Trophoblast cell (in vitro differentiated cells and primary cell): Measurements from ENCODE around the gene NUTM2F.
"Not testable (repeated sequence)": the region's sequence is repeated elsewhere in the genome, so short reads cannot be mapped to it uniquely, and the experiment has no call there.

ENCODE experiments used
- DNase-seq, 2 donors: peaks; one replicate each; pipeline ENCODE4 v3.0.0-alpha.2; 2016
- H2AFZ ChIP-seq: 2 replicates; pipeline ENCODE4 v1.6.1; 2013; ENCODE audit warnings: low read length, moderate library complexity, mild to moderate bottlenecking; ENCODE audit not compliant: insufficient read depth, poor library complexity
- H2AK5ac ChIP-seq: 2 replicates; pipeline ENCODE4 v1.6.1; 2013; ENCODE audit warnings: mild to moderate bottlenecking, low read length
- H2BK120ac ChIP-seq: 2 replicates; pipeline ENCODE4 v1.6.1; 2013; ENCODE audit warnings: low read length, mild to moderate bottlenecking, moderate library complexity; ENCODE audit not compliant: insufficient read depth, poor library complexity
- H2BK12ac ChIP-seq: 2 replicates; pipeline ENCODE4 v1.6.1; 2013; ENCODE audit warnings: mild to moderate bottlenecking, low read length, moderate library complexity
- H2BK5ac ChIP-seq: 2 replicates; pipeline ENCODE4 v1.6.1; 2013; ENCODE audit warnings: low read length, low read depth, moderate library complexity, mild to moderate bottlenecking; ENCODE audit not compliant: poor library complexity
- H3K14ac ChIP-seq: 2 replicates; pipeline ENCODE4 v1.6.1; 2013; ENCODE audit warnings: mild to moderate bottlenecking, low read length
- H3K18ac ChIP-seq: 2 replicates; pipeline ENCODE4 v1.6.1; 2013; ENCODE audit warnings: mild to moderate bottlenecking, low read length
- H3K23ac ChIP-seq: 2 replicates; pipeline ENCODE4 v1.6.1; 2013; ENCODE audit warnings: low read length
- H3K27ac ChIP-seq: 2 replicates; pipeline ENCODE4 v1.5.1; 2013; ENCODE audit warnings: low read depth, mild to moderate bottlenecking, inconsistent platforms, low read length, moderate library complexity
- H3K27me3 ChIP-seq: 2 replicates; pipeline ENCODE4 v1.6.1; 2013; ENCODE audit warnings: inconsistent platforms, mild to moderate bottlenecking, low read length, moderate library complexity; ENCODE audit not compliant: insufficient read depth
- H3K36me3 ChIP-seq, 2 experiments: 1 replicate in 1 of 2; 2 replicates in 1 of 2; pipeline ENCODE4 v1.6.1; 2013; ENCODE audit warnings: low read length in 2 of 2, mild to moderate bottlenecking in 2 of 2, moderate library complexity in 1 of 2; ENCODE audit not compliant: insufficient read depth in 2 of 2, control insufficient read depth in 1 of 2
- H3K4ac ChIP-seq: 2 replicates; pipeline ENCODE4 v1.6.1; 2013; ENCODE audit warnings: low read depth, mild to moderate bottlenecking, low read length, moderate library complexity
- H3K4me1 ChIP-seq, 2 experiments: 1 replicate in 1 of 2; 2 replicates in 1 of 2; pipeline ENCODE4 v1.6.1; 2013; ENCODE audit warnings: low read length in 2 of 2, mild to moderate bottlenecking in 2 of 2, moderate library complexity in 1 of 2; ENCODE audit not compliant: insufficient read depth in 2 of 2, control insufficient read depth in 1 of 2
- H3K4me2 ChIP-seq: 2 replicates; pipeline ENCODE4 v1.6.1; 2013; ENCODE audit warnings: inconsistent platforms, mild to moderate bottlenecking, low read length, moderate library complexity
- H3K4me3 ChIP-seq: 2 replicates; pipeline ENCODE4 v1.5.1; 2013; ENCODE audit warnings: mild to moderate bottlenecking, low read depth, low read length, inconsistent platforms
- H3K79me1 ChIP-seq: one replicate; pipeline ENCODE4 v1.6.1; 2013; ENCODE audit warnings: low read length
- H3K79me2 ChIP-seq: 2 replicates; pipeline ENCODE4 v1.6.1; 2013; ENCODE audit warnings: low read length, mild to moderate bottlenecking; ENCODE audit not compliant: control insufficient read depth, insufficient read depth, poor library complexity
- H3K9ac ChIP-seq: 2 replicates; pipeline ENCODE4 v1.6.1; 2013; ENCODE audit warnings: mild to moderate bottlenecking, low read length
- H3K9me3 ChIP-seq: 2 replicates; pipeline ENCODE4 v1.6.1; 2013; ENCODE audit warnings: low read depth, mild to moderate bottlenecking, control low read depth, inconsistent platforms, low read length; ENCODE audit not compliant: insufficient read depth
- H4K12ac ChIP-seq: 2 replicates; pipeline ENCODE4 v1.6.1; 2013; ENCODE audit warnings: low read depth, mild to moderate bottlenecking, low read length, moderate library complexity
- H4K8ac ChIP-seq: 2 replicates; pipeline ENCODE4 v1.6.1; 2013; ENCODE audit warnings: low read depth, mild to moderate bottlenecking, low read length, moderate library complexity
- H4K91ac ChIP-seq: one replicate; pipeline ENCODE4 v1.6.1; 2013; ENCODE audit warnings: low read depth, mild to moderate bottlenecking, low read length, moderate library complexity
- WGBS: extraction: QIAGEN DNeasy Blood & Tissue Kit; methylation state at CpG from one replicate; pipeline ENCODE4 v1.1.7; 2013; ENCODE audit warnings: missing lambda C conversion rate; ENCODE audit not compliant: insufficient read length, insufficient coverage; ENCODE audit errors: extremely low coverage; 5-methylcytosine and 5-hydroxymethylcytosine counted together

The NUTM2F gene

GRCh38 chr9:94348754-94349153 lies 20.3 kb upstream of the NUTM2F start:
- H3K9ac ChIP-seq, H3K4ac ChIP-seq, H2BK12ac ChIP-seq, H3K4me3 ChIP-seq, H3K36me3 ChIP-seq, H3K27me3 ChIP-seq, DNase-seq, H3K4me2 ChIP-seq, H2BK120ac ChIP-seq, H3K14ac ChIP-seq, H3K79me1 ChIP-seq, H3K9me3 ChIP-seq, H3K79me2 ChIP-seq, H2AK5ac ChIP-seq, H3K23ac ChIP-seq, H3K18ac ChIP-seq, H2BK5ac ChIP-seq, H4K91ac ChIP-seq, H3K27ac ChIP-seq, H3K4me1 ChIP-seq, H2AFZ ChIP-seq, H4K8ac ChIP-seq, H4K12ac ChIP-seq: not testable (repeated sequence)
- no CpG with 5 or more reads among the region's 3 CpGs for WGBS

GRCh38 chr9:94347451-94347850 lies 19.0 kb upstream of the NUTM2F start:
- H3K4ac ChIP-seq, H2AFZ ChIP-seq, H2AK5ac ChIP-seq, H3K4me2 ChIP-seq, H3K23ac ChIP-seq, H4K91ac ChIP-seq, H2BK120ac ChIP-seq, H3K18ac ChIP-seq, H3K4me1 ChIP-seq, H3K4me3 ChIP-seq, H3K9me3 ChIP-seq, H3K27ac ChIP-seq, H3K79me1 ChIP-seq, DNase-seq, H4K8ac ChIP-seq, H4K12ac ChIP-seq, H3K36me3 ChIP-seq, H3K14ac ChIP-seq, H3K79me2 ChIP-seq, H3K27me3 ChIP-seq, H2BK12ac ChIP-seq, H2BK5ac ChIP-seq, H3K9ac ChIP-seq: not testable (repeated sequence)
- WGBS, result no CpG with 5 or more reads among the region's 16 CpGs

GRCh38 chr9:94341703-94342102 lies 13.3 kb upstream of the NUTM2F start:
- not testable (repeated sequence) for H4K8ac ChIP-seq, H3K36me3 ChIP-seq, H2AK5ac ChIP-seq, H2BK5ac ChIP-seq, H3K4me2 ChIP-seq, H3K27me3 ChIP-seq, H3K4ac ChIP-seq, H3K14ac ChIP-seq, DNase-seq, H2BK12ac ChIP-seq, H3K79me2 ChIP-seq, H4K12ac ChIP-seq, H4K91ac ChIP-seq, H3K79me1 ChIP-seq, H2AFZ ChIP-seq, H3K18ac ChIP-seq, H3K9ac ChIP-seq, H3K27ac ChIP-seq, H3K23ac ChIP-seq, H3K9me3 ChIP-seq, H2BK120ac ChIP-seq, H3K4me3 ChIP-seq, H3K4me1 ChIP-seq
- no CpG with 5 or more reads among the region's 2 CpGs for WGBS

- H3K27me3 ChIP-seq, result not testable (repeated sequence)
Measured at GRCh38 chr9:94340750-94341149, 12.3 kb upstream of the NUTM2F start.

More at GRCh38 chr9:94340750-94341149, 12.3 kb upstream of the NUTM2F start:
- no CpG with 5 or more reads among the region's 6 CpGs for WGBS
- H3K79me2 ChIP-seq, H4K91ac ChIP-seq, DNase-seq, H3K79me1 ChIP-seq, H4K8ac ChIP-seq, H2AK5ac ChIP-seq, H2BK12ac ChIP-seq, H3K9ac ChIP-seq, H4K12ac ChIP-seq, H3K4me3 ChIP-seq, H3K18ac ChIP-seq, H3K9me3 ChIP-seq, H3K4me1 ChIP-seq, H2BK120ac ChIP-seq, H3K14ac ChIP-seq, H3K23ac ChIP-seq, H3K4me2 ChIP-seq, H3K27ac ChIP-seq, H2BK5ac ChIP-seq, H2AFZ ChIP-seq, H3K4ac ChIP-seq, H3K36me3 ChIP-seq: not testable (repeated sequence)
